HEK293 (cell line): ENCODE measurements around the gene LRRC2.

Source experiments
- CTCF ChIA-PET: fragments of 350-600 bp; formaldehyde crosslinking; extraction: SDS; loops from one replicate; lab custom pipeline; 2021; ENCODE audit warnings: antibody characterized with exemption; lab: Yijun Ruan, JAX
- POLR2A ChIA-PET: fragments of 300-600 bp; formaldehyde crosslinking; extraction: SDS; loops from one replicate; lab custom pipeline; 2020; ENCODE audit warnings: antibody characterized with exemption, inconsistent platforms; lab: Yijun Ruan, JAX
- H3K27ac ChIP-seq: fragments of 200-500 bp; sonication (Bioruptor generic); 2 replicates; pipeline ENCODE4 v1.5.1; 2014; ENCODE audit warnings: low read depth, low read length, control low read depth, inconsistent platforms; ENCODE audit errors: extremely low read depth
- H3K36me3 ChIP-seq, 2 experiments: fragments of 200-500 bp in 1 of 2; sonication (Bioruptor generic) in 1 of 2; 1 replicate in 1 of 2; 2 replicates in 1 of 2; pipeline ENCODE4 v1.5.1; 2014 to 2017; ENCODE audit warnings: inconsistent platforms in 2 of 2, low read length in 2 of 2; ENCODE audit not compliant: control insufficient read depth in 2 of 2, insufficient read depth in 1 of 2
- H3K4me1 ChIP-seq: fragments of 200-500 bp; sonication (Bioruptor generic); 2 replicates; pipeline ENCODE4 v1.5.1; 2014; ENCODE audit warnings: mild to moderate bottlenecking, low read length, inconsistent platforms; ENCODE audit not compliant: control insufficient read depth, insufficient read depth
- H3K4me3 ChIP-seq: 2 replicates; pipeline ENCODE4 v1.5.1; 2011; ENCODE audit warnings: low read depth, mild to moderate bottlenecking, control low read depth, low read length, moderate library complexity
- H3K9me3 ChIP-seq: fragments of 200-500 bp; sonication (Bioruptor generic); 2 replicates; pipeline ENCODE4 v1.5.1; 2014; ENCODE audit warnings: low read depth, low read length, inconsistent platforms; ENCODE audit not compliant: control insufficient read depth, insufficient read depth
- GLIS2 ChIP-seq: fragments of 450-650 bp; formaldehyde crosslinking; IDR thresholded peaks from 2 replicates; pipeline ENCODE4 v1.5.1; 2016; ENCODE audit warnings: missing biosample characterization, missing genetic modification characterization
- INSM2 ChIP-seq: fragments of 450-650 bp; formaldehyde crosslinking; IDR thresholded peaks from 2 replicates; pipeline ENCODE4 v1.5.1; 2016; ENCODE audit warnings: missing biosample characterization, missing genetic modification characterization
- PRDM10 ChIP-seq: fragments of 450-650 bp; formaldehyde crosslinking; IDR thresholded peaks from 2 replicates; pipeline ENCODE4 v1.5.1; 2016; ENCODE audit warnings: missing biosample characterization, missing genetic modification characterization
- PRDM6 ChIP-seq: fragments of 450-650 bp; formaldehyde crosslinking; IDR thresholded peaks from 2 replicates; pipeline ENCODE4 v1.5.1; 2017; ENCODE audit warnings: missing biosample characterization, missing genetic modification characterization
- REST ChIP-seq: fragments of 450-650 bp; formaldehyde crosslinking; IDR thresholded peaks from 2 replicates; pipeline ENCODE4 v1.5.1; 2016; ENCODE audit warnings: missing biosample characterization, missing genetic modification characterization
- YY1 ChIP-seq: fragments of 450-650 bp; formaldehyde crosslinking; IDR thresholded peaks from 2 replicates; pipeline ENCODE4 v1.5.1; 2018; ENCODE audit warnings: missing biosample characterization, missing genetic modification characterization
- ZBTB20 ChIP-seq: fragments of 450-650 bp; formaldehyde crosslinking; IDR thresholded peaks from 2 replicates; pipeline ENCODE4 v1.5.1; 2016; ENCODE audit warnings: missing biosample characterization, missing genetic modification characterization
- ZFP41 ChIP-seq: fragments of 450-650 bp; formaldehyde crosslinking; IDR thresholded peaks from 2 replicates; pipeline ENCODE4 v1.5.1; 2016; ENCODE audit warnings: missing biosample characterization, missing genetic modification characterization, borderline replicate concordance
- ZNF184 ChIP-seq: fragments of 450-650 bp; IDR thresholded peaks from 2 replicates; pipeline ENCODE4 v1.5.1; 2018; ENCODE audit warnings: missing biosample characterization, mild to moderate bottlenecking, missing genetic modification characterization
- ZNF23 ChIP-seq: fragments of 450-650 bp; formaldehyde crosslinking; IDR thresholded peaks from 2 replicates; pipeline ENCODE4 v1.5.1; 2016; ENCODE audit warnings: missing biosample characterization, missing genetic modification characterization, borderline replicate concordance
- ZNF354C ChIP-seq: fragments of 450-650 bp; formaldehyde crosslinking; IDR thresholded peaks from 2 replicates; pipeline ENCODE4 v1.5.1; 2016; ENCODE audit warnings: missing biosample characterization, missing genetic modification characterization, low read depth, borderline replicate concordance
- ZNF423 ChIP-seq: fragments of 450-650 bp; formaldehyde crosslinking; IDR thresholded peaks from 2 replicates; pipeline ENCODE4 v1.5.1; 2016; ENCODE audit warnings: missing biosample characterization, missing genetic modification characterization
- ZNF548 ChIP-seq: fragments of 450-650 bp; formaldehyde crosslinking; IDR thresholded peaks from 2 replicates; pipeline ENCODE4 v1.5.1; 2016; ENCODE audit warnings: missing biosample characterization, missing genetic modification characterization
- ZNF571 ChIP-seq: fragments of 450-650 bp; formaldehyde crosslinking; IDR thresholded peaks from 2 replicates; pipeline ENCODE4 v1.5.0; 2017; ENCODE audit warnings: missing biosample characterization, missing genetic modification characterization
- ZNF654 ChIP-seq: fragments of 450-650 bp; formaldehyde crosslinking; IDR thresholded peaks from 2 replicates; pipeline ENCODE4 v1.5.1; 2016; ENCODE audit warnings: low read depth, missing biosample characterization, missing genetic modification characterization
- ZNF658 ChIP-seq: fragments of 450-650 bp; formaldehyde crosslinking; IDR thresholded peaks from 2 replicates; pipeline ENCODE4; 2016; ENCODE audit warnings: missing biosample characterization, missing genetic modification characterization
- ZNF660 ChIP-seq: fragments of 450-650 bp; IDR thresholded peaks from 2 replicates; pipeline ENCODE4 v1.5.1; 2018; ENCODE audit warnings: missing biosample characterization, mild to moderate bottlenecking, missing genetic modification characterization
- ZNF747 ChIP-seq: fragments of 450-650 bp; formaldehyde crosslinking; IDR thresholded peaks from 2 replicates; pipeline ENCODE4 v1.5.1; 2016; ENCODE audit warnings: missing biosample characterization, missing genetic modification characterization
- ZNF768 ChIP-seq: fragments of 450-650 bp; formaldehyde crosslinking; IDR thresholded peaks from 2 replicates; pipeline ENCODE4 v1.5.1; 2018; ENCODE audit warnings: missing biosample characterization, mild to moderate bottlenecking, missing genetic modification characterization
- ZSCAN16 ChIP-seq: fragments of 450-650 bp; formaldehyde crosslinking; IDR thresholded peaks from 2 replicates; pipeline ENCODE4 v1.5.1; 2016; ENCODE audit warnings: missing biosample characterization, missing genetic modification characterization

The LRRC2 gene

GRCh38 chr3:46580675-46581074 is 14.6 kb upstream of the LRRC2 start (continued):
- TF ChIP-seq GLIS2 (tag by site-specific recombination) (no peak), ZNF571 (tag by site-specific recombination) (no peak), PRDM10 (tag by site-specific recombination) (no peak), ZNF354C (tag by site-specific recombination) (no peak), ZNF184 (tag by site-specific recombination) (no peak), ZSCAN16 (no peak)

GRCh38 chr3:46579756-46580286 is 13.7 kb upstream of the LRRC2 start:
- POLR2A ChIA-PET, result no interaction called here
- Histone ChIP-seq H3K9me3 (no peaks in the 10 kb centered on the region), H3K4me1 (no peaks in the 10 kb centered on the region), H3K27ac (no peak overlapping the region), H3K36me3 (no peaks in the 10 kb centered on the region), H3K4me3 (no peak overlapping the region)
- no peak for TF ChIP-seq ZNF658 (tag by site-specific recombination)
- no peak for TF ChIP-seq ZNF747 (tag by site-specific recombination)
- no peak for TF ChIP-seq YY1
- no peak for TF ChIP-seq ZBTB20 (tag by site-specific recombination)
- TF ChIP-seq ZNF768 (tag by site-specific recombination), result no peak
- no peak for TF ChIP-seq ZNF548
- TF ChIP-seq ZFP41, result no peak
- no peak for TF ChIP-seq REST
- no peak for TF ChIP-seq ZNF354C (tag by site-specific recombination)
- TF ChIP-seq ZNF660 (tag by site-specific recombination), result no peak
- TF ChIP-seq PRDM6 (tag by site-specific recombination), result no peak
- TF ChIP-seq INSM2 (tag by site-specific recombination), result no peak
- TF ChIP-seq ZNF423, result no peak
- no peak for TF ChIP-seq ZNF654 (tag by site-specific recombination)
- no peak for TF ChIP-seq ZNF23
- CTCF ChIA-PET, result interaction anchor here (0.6 kb wide), 1 partner anchor 91 kb away, joined by 3 read pairs; no protein-coding TSS in a partner anchor
